Measurements from ENCODE around the gene CLEC2A.
"Not testable (repeated sequence)": the region's sequence is repeated elsewhere in the genome, so short reads cannot be mapped to it uniquely, and the experiment has no call there.

Gene CLEC2A

DNA sequence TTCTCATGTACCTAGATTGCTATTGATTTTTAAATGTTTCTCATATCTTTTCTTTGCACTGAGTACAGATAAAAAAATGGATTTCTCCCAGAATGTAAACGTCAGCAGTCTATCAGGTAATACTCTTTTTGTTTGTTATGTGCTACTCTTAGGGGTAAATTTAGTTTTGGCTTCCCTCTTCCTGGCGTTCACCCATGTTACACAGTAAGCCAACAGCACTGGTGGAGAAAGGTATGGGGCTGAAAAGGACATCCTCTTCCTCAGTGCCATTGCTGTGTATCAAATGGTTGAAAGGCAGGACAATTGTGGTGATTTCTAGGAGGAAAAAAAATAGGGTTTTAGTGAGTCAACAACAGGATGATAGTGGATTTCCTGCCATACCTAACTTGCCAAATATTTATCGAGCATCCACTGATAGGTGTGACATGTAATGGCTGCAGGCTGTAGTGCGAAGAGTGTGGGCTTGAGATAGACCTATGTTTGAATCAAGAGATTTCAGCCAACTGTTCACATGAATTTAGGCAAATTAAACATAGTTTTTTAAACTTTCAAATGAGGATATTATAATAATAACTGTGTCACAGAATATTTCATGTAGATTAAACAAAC is 43.4 kb downstream of the CLEC2A start:
- no peak for DNase-seq (ENCODE audit: low spot score)
- Mint-ChIP-seq H3K36me3 (ENCODE audit: low read depth) (no peaks in the 10 kb centered on the region), H3K4me3 (no peak overlapping the region), H3K27me3 (ENCODE audit: low read depth) (peaks cover 7% of the 10 kb centered on the region), H3K27ac (no peak overlapping the region), H3K9me3 (no peaks in the 10 kb centered on the region), H3K4me1 (ENCODE audit: low read depth) (peaks cover 5% of the 10 kb centered on the region)

DNA sequence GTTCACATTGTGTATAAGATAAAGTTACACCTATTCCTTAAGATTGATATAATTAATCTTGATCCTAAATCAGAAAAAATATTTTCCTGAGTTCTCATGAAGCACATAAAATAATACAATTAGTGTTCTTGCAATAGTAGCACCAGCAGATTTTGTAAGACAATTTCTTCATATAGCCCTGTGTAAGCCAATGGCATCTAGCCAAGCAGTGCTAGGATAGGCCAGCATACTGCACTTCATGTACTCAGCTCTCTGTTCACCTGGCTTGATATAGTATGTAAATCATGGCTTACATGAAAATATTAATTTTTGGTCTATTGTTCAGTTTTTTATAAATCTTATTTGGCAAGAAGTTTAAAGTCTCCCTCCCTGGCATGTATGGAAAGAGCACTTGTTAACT is 49.0 kb downstream of the CLEC2A start:
- Mint-ChIP-seq H3K36me3 (ENCODE audit: low read depth) (no peaks in the 10 kb centered on the region), H3K27ac (no peak overlapping the region), H3K9me3 (no peaks in the 10 kb centered on the region), H3K27me3 (ENCODE audit: low read depth) (peaks cover 4% of the 10 kb centered on the region), H3K4me1 (ENCODE audit: low read depth) (peaks cover 17% of the 10 kb centered on the region), H3K4me3 (no peak overlapping the region)
- DNase-seq (ENCODE audit: low spot score) = no peak

DNA sequence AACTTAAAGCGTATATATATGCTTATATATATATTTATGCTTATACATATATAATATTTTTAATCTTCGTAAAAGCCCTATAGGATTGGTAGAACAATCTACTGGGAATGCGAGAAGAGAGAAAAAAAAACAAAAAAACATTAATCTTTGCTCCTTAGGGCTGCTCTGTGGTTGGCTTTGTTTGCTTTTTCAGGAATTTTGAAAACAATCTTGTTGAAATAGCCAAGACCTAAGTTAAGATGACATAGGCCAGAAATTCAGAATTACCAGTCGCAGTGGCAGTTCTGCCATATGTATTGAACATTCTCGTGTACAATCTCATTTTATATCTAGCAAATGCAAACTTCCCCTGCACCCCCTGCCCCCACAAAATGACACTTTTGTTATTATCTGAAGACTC is 50.2 kb downstream of the CLEC2A start:
- no peak for DNase-seq (ENCODE audit: low spot score)
- Mint-ChIP-seq H3K4me3 (no peak overlapping the region), H3K4me1 (ENCODE audit: low read depth) (peaks cover 16% of the 10 kb centered on the region), H3K36me3 (ENCODE audit: low read depth) (no peaks in the 10 kb centered on the region), H3K27me3 (ENCODE audit: low read depth) (peaks cover 4% of the 10 kb centered on the region), H3K27ac (no peak overlapping the region), H3K9me3 (no peaks in the 10 kb centered on the region)

DNA sequence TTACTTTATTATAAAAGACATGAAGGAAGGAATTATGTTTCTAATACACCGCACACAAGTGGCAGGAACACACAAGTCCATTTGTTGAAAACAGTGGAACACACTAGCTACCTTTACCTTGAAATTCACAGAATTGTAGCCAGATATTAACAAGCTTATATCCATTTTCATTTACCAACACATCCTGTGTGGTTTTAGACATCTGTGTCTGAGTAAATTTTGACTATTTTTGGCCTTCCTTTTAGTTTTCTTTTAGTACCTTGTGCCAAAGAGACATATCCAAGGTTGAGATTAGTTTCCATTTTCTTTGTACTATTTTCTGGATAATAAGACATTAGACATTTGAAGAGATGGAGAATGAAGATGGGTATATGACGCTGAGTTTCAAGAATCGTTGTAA is 50.9 kb downstream of the CLEC2A start, which contains the start of gene KLRF2:
Gene KLRF2, plus strand, starts transcription at position 244 of the 400 bp plus-strand sequence. Its CDS starts 107 bp downstream, at position 351.
- Mint-ChIP-seq H3K36me3 (ENCODE audit: low read depth) (no peaks in the 10 kb centered on the region), H3K4me3 (no peak within 1 kb of the TSS), H3K9me3 (no peaks in the 10 kb centered on the region), H3K27ac (no peak within 1 kb of the TSS), H3K4me1 (ENCODE audit: low read depth) (peaks cover 16% of the 10 kb centered on the region), H3K27me3 (ENCODE audit: low read depth) (peaks cover 2% of the 10 kb centered on the region)
- DNase-seq (ENCODE audit: low spot score) = no peak

DNA sequence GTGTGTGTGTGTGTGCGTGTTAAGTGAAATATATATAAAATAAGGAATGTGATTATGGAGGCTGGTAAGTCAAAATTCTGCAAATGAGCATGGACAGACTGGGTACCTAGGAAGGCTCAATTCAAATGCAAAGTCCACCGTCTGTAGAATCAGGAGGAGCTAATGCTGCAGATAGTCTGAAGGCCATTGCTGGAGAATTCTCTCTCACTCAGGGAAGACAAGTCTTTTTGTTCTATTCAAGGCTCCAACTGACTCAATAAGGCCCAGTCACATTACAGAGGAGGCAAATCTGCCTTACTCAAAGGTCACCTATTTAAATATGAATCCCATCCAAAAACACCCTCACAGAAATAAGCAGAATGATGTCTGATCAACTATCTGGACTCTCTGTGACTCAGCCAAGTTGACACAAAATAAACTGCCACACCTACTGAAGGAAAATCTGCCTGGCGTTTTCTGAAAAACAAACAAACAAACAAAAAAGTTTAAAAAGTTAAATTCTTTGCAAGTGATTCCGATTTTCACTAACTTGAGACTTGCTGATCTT is 51.6 kb downstream of the CLEC2A start:
- H3K27me3 Mint-ChIP-seq (ENCODE audit: low read depth) = no peaks in the 10 kb centered on the region
- no peaks in the 10 kb centered on the region for H3K9me3 Mint-ChIP-seq
- no peak overlapping the region for H3K27ac Mint-ChIP-seq
- H3K4me1 Mint-ChIP-seq (ENCODE audit: low read depth) = peaks cover 16% of the 10 kb centered on the region
- no peak for DNase-seq (ENCODE audit: low spot score)
- H3K36me3 Mint-ChIP-seq (ENCODE audit: low read depth) = no peaks in the 10 kb centered on the region
- H3K4me3 Mint-ChIP-seq = no peak overlapping the region

DNA sequence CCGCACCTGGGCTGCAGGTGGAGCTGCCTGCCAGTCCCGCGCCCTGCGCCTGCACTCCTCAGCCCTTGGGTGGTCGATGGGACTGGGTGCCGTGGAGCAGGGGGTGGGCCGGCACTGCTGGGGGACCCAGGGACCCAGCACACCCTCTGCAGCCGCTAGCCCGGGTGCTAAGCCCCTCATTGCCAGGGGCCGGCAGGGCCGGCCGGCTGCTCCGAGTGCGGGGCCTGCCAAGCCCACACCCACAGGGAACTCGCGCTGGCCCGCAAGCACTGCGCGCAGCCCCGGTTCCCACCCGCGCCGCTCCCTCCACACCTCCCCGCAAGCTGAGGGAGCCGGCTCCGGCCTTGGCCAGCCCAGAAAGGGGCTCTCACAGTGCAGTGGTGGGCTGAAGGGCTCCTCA is 56.0 kb downstream of the CLEC2A start:
- not testable (repeated sequence) for H3K27me3 Mint-ChIP-seq (ENCODE audit: low read depth); H3K36me3 Mint-ChIP-seq (ENCODE audit: low read depth); H3K9me3 Mint-ChIP-seq; H3K4me3 Mint-ChIP-seq; H3K27ac Mint-ChIP-seq; DNase-seq (ENCODE audit: low spot score)
- peaks cover 15% of the 10 kb centered on the region for H3K4me1 Mint-ChIP-seq (ENCODE audit: low read depth)

DNA sequence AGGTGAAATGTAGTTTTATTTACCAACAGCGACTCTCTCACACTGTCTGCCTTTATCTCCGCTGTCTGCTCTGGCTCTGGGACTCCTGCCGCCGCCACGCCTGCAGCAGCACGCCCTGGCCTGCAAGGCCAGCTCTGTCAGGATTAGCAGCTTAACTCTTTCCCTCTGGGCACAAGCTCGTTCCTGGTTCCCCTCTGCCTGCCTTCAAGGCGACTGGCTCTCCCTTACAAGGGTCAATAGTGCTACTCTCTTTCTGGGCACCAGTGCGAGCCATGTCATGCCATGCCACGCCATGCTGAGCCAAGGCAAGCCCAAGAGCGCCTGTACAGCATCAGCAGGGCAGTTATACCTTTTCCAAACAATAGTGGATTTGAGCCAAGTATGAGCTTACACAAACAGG is 59.4 kb downstream of the CLEC2A start:
- no peak for DNase-seq (ENCODE audit: low spot score)
- Mint-ChIP-seq H3K27me3 (ENCODE audit: low read depth) (no peaks in the 10 kb centered on the region), H3K36me3 (ENCODE audit: low read depth) (peaks cover 2% of the 10 kb centered on the region), H3K9me3 (no peaks in the 10 kb centered on the region), H3K4me1 (ENCODE audit: low read depth) (peaks cover 15% of the 10 kb centered on the region), H3K27ac (no peak overlapping the region), H3K4me3 (no peak overlapping the region)

DNA sequence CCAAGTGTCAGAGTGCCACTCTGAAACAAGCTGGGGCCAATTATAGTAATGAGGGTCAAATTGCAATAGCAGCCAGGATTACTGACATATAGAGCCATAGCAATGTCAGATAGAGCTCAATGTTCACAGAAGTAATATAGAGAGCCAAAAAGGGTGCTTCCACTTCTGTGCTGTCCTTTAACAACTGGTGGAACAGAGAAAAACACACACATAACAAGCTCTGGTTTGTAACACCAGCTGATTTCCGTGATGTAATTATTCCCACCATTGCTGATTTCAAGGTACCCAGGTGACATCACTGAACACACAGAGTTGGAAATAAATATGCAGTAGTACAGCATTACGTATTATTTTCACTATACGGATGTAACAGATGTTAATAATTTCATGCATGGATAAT is 60.0 kb downstream of the CLEC2A start:
- DNase-seq (ENCODE audit: low spot score) = no peak
- Mint-ChIP-seq H3K4me3 (no peak overlapping the region), H3K27me3 (ENCODE audit: low read depth) (no peaks in the 10 kb centered on the region), H3K27ac (no peak overlapping the region), H3K9me3 (no peaks in the 10 kb centered on the region), H3K4me1 (ENCODE audit: low read depth) (peaks cover 16% of the 10 kb centered on the region), H3K36me3 (ENCODE audit: low read depth) (peaks cover 3% of the 10 kb centered on the region)

DNA sequence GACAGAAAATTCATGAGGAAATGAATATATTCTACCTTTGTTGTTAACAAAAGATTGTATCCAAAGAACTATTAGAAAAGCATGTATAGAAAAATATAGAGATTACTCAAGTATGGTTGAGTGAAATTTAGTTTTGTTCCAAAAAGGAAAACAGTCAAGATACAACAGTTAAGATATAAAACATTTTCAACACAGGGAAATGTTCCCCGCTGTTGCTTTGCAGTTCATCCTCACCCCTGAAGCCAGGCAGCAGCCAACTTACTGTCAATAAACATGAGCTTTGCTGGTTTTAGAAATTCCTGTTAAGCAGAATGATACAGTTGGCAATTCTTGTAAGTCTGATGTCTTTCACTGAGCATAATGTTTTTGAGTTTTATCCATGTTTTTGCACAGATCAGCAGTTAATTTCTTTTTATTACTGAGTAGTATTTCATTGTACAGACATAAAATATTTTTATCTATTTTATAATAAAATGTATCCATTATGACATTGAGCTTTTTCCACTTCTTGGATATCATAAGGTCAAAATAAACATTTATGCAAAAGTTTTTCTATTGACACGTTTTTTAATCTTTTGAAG is 61.8 kb downstream of the CLEC2A start:
- peak overlapping the region; percentile 95 for H3K27ac Mint-ChIP-seq
- DNase-seq (ENCODE audit: low spot score) = no peak
- peaks cover 6% of the 10 kb centered on the region for H3K36me3 Mint-ChIP-seq (ENCODE audit: low read depth)

DNA sequence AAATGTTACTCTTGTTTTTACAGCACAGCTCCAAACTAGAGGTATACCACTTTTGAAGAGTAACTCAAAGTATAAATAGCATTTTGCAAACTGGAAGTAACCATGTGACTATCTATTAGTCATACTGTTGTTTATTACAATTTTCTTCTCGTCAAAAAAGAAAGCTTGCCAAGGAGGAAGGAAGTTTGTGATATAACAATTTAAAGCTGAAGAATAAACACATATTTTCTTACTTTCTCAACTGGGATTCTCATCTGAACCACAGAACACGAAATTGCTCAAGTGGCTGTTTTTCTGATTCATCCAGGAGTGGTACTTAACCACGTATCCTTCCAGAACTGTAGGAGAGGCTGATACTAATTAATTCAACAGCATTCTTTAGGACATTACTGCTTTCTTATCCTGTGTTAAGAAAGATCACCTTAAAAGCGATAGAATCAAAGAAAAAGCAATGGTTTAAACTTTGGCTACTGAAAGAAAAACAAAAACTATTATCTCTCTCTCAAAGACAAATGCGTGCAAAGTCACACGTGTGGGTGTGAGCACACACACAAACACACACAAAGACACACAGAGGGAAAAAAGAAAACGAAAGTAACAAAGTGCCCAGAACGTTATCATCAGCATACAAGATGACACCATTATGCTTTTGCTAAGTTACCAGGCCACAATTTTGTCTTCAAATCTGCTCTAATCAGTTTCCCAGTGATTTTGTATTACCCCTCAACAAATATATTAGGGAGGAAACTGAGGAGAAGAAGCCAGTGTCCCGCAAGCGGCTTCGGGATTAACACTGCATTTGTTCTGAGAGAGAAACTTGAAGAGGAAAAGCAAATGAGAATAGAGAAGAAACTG is 62.6 kb downstream of the CLEC2A start, which contains the start of gene CLEC2B:
Gene CLEC2B, minus strand, starts transcription at position 48 of the 855 bp plus-strand sequence.
- Mint-ChIP-seq H3K4me1 (ENCODE audit: low read depth) (peaks cover 36% of the 10 kb centered on the region), H3K27ac (peak within 1 kb of the TSS; percentile 95), H3K9me3 (no peaks in the 10 kb centered on the region), H3K27me3 (ENCODE audit: low read depth) (no peaks in the 10 kb centered on the region), H3K4me3 (peak within 1 kb of the TSS; percentile 94), H3K36me3 (ENCODE audit: low read depth) (peaks cover 6% of the 10 kb centered on the region)
- DNase-seq (ENCODE audit: low spot score) = peak; percentile 27

More for the DNA sequence above, 61.8 kb downstream of the CLEC2A start:
- Mint-ChIP-seq H3K27me3 (ENCODE audit: low read depth) (no peaks in the 10 kb centered on the region), H3K4me1 (ENCODE audit: low read depth) (peaks cover 30% of the 10 kb centered on the region), H3K9me3 (no peaks in the 10 kb centered on the region), H3K4me3 (peak overlapping the region; percentile 94)

DNA sequence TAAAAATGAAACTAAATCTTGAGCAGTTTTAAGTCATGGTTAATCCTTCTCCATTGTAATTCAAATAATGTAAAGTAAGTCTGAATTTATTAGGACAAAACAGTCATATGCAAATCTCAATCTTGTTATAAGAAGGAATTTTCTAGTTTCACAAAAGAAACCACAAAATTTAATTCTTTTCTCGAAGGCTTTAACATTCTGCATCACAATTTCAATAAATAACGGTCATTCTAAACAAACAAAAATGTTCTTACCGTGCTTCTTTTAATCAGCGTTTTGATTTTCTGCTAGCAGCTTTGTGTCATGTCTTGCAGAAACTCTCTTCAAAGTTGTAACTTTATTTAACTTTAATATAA is 63.2 kb downstream of the CLEC2A start:
- Mint-ChIP-seq H3K9me3 (peaks cover 4% of the 10 kb centered on the region), H3K27me3 (ENCODE audit: low read depth) (no peaks in the 10 kb centered on the region), H3K4me1 (ENCODE audit: low read depth) (peaks cover 41% of the 10 kb centered on the region), H3K4me3 (peak overlapping the region; percentile 94), H3K27ac (peak overlapping the region; percentile 95), H3K36me3 (ENCODE audit: low read depth) (peaks cover 10% of the 10 kb centered on the region)
- DNase-seq (ENCODE audit: low spot score) = no peak

DNA sequence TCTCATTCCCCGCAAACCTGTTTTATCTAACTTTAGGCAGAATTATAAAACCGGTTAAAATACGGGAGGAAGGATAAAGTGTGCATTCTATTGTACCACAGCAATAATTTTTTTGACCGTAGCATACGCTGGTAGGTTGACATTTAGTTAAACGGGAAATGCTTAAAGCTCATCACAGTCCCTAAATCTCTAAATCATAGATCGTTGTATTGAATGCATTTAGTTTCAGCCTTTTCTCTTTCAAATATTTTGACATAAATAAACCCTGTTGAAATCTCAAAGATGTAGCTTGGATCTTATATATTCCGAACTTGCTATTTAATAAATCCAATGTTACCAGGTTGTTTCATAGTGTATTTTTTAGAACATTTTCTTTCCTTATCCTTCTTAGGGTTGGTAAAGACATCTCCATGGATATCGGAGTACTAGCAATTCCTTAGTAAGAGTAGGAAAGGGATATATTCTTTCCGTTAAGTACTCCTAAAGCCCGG is 63.8 kb downstream of the CLEC2A start:
- Mint-ChIP-seq H3K27me3 (ENCODE audit: low read depth) (no peaks in the 10 kb centered on the region), H3K9me3 (peaks cover 10% of the 10 kb centered on the region), H3K36me3 (ENCODE audit: low read depth) (peaks cover 16% of the 10 kb centered on the region), H3K27ac (peak overlapping the region; percentile 95), H3K4me3 (peak overlapping the region; percentile 94), H3K4me1 (ENCODE audit: low read depth) (peaks cover 45% of the 10 kb centered on the region)
- DNase-seq (ENCODE audit: low spot score) = no peak

DNA sequence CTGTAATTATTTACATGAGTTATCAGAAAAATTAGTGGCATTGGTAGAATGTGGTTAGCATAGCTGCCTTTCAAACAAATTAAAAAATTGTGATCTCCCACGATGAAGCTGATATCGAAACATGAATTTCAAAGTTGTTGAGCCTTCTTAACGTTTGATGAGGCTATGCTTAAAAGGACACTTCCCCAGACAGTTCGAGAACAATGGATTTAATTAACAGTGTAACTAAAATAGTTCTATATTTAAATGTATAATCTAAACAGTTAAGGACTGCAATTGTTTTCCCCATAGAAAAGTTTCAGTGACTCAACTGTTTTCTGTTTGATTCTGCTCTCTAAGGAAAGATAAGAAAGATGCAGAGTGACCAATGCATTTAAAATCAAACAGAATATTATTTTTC is 64.6 kb downstream of the CLEC2A start:
- peak overlapping the region; percentile 84 for H3K4me3 Mint-ChIP-seq
- H3K36me3 Mint-ChIP-seq (ENCODE audit: low read depth) = peaks cover 24% of the 10 kb centered on the region
- H3K9me3 Mint-ChIP-seq = peaks cover 17% of the 10 kb centered on the region
- peaks cover 47% of the 10 kb centered on the region for H3K4me1 Mint-ChIP-seq (ENCODE audit: low read depth)
- H3K27me3 Mint-ChIP-seq (ENCODE audit: low read depth) = no peaks in the 10 kb centered on the region
- DNase-seq (ENCODE audit: low spot score) = no peak
- H3K27ac Mint-ChIP-seq = peak overlapping the region; percentile 89

DNA sequence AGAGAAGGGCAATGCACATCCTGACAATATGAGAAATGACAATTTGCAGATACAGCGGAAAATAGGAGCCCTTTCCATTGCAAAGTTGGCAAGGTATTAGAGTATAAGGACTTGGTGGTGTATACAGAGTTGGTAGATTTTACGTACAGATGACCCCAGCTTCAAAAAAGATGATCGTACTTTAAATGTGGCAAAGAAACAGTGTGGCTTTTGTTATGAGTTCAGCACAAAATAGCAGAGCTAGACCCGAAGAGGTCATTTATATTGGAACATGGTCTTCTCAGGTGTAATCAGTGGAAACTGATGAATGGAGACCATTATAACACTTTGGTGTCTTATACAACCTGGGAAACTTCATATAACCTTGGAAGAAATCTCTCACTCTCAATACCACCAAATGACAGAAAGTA is 65.3 kb downstream of the CLEC2A start:
- DNase-seq (ENCODE audit: low spot score) = no peak
- H3K9me3 Mint-ChIP-seq = peaks cover 19% of the 10 kb centered on the region
- H3K27ac Mint-ChIP-seq = peak overlapping the region; percentile 90
- H3K4me1 Mint-ChIP-seq (ENCODE audit: low read depth) = peaks cover 48% of the 10 kb centered on the region
- no peaks in the 10 kb centered on the region for H3K27me3 Mint-ChIP-seq (ENCODE audit: low read depth)
- H3K36me3 Mint-ChIP-seq (ENCODE audit: low read depth) = peaks cover 26% of the 10 kb centered on the region
- peak overlapping the region; percentile 84 for H3K4me3 Mint-ChIP-seq
